MM.1S (cell line): ENCODE measurements around the gene TNFRSF12A.
A peak's percentile ranks its signal among the peaks of the same experiment; 100 is the strongest.

Experiments used
- DNase-seq: peaks from one replicate; pipeline ENCODE4 v3.0.0-alpha.2; 2015
- H2AFZ ChIP-seq: fragments of 300-600 bp; sonication (generic); 2 replicates; pipeline ENCODE4 v1.6.0; 2016; ENCODE audit warnings: antibody characterized with exemption, low read length
- H3F3A ChIP-seq: fragments of 300-600 bp; sonication (generic); 2 replicates; pipeline ENCODE4 v1.6.1; 2016; ENCODE audit warnings: mild to moderate bottlenecking, antibody characterized with exemption, low read length, moderate library complexity, mixed read lengths; ENCODE audit not compliant: insufficient read depth
- H3K27ac ChIP-seq: fragments of 300-600 bp; sonication (generic); 2 replicates; pipeline ENCODE4 v1.5.1; 2016; ENCODE audit warnings: mild to moderate bottlenecking, low read length
- H3K27me3 ChIP-seq: fragments of 300-600 bp; sonication (generic); replicated peaks from 2 replicates; pipeline ENCODE4 v1.6.0; 2016; ENCODE audit warnings: low read length; ENCODE audit not compliant: insufficient read depth
- H3K36me3 ChIP-seq: fragments of 300-600 bp; sonication (generic); replicated peaks from 2 replicates; pipeline ENCODE4 v1.6.1; 2016; ENCODE audit warnings: mild to moderate bottlenecking, low read length, mixed read lengths; ENCODE audit not compliant: insufficient read depth
- H3K4me1 ChIP-seq: fragments of 300-600 bp; sonication (generic); 2 replicates; pipeline ENCODE4 v1.6.1; 2016; ENCODE audit warnings: low read length, mixed read lengths
- H3K4me2 ChIP-seq: fragments of 300-600 bp; sonication (generic); 2 replicates; pipeline ENCODE4 v1.6.0; 2016; ENCODE audit warnings: low read depth, low read length
- H3K4me3 ChIP-seq: fragments of 300-600 bp; sonication (generic); 2 replicates; pipeline ENCODE4 v1.5.1; 2016; ENCODE audit warnings: low read length, mixed read lengths
- H3K79me2 ChIP-seq: fragments of 300-600 bp; sonication (generic); 2 replicates; pipeline ENCODE4 v1.6.1; 2016; ENCODE audit warnings: mixed run types, low read length, mixed read lengths
- H3K9ac ChIP-seq: fragments of 300-600 bp; sonication (generic); 2 replicates; pipeline ENCODE4 v1.6.1; 2016; ENCODE audit warnings: low read length, mixed read lengths
- H3K9me2 ChIP-seq: fragments of 300-600 bp; sonication (generic); replicated peaks from 2 replicates; pipeline ENCODE4 v1.6.1; 2016; ENCODE audit warnings: mild to moderate bottlenecking, low read length, mixed read lengths; ENCODE audit not compliant: insufficient read depth
- H3K9me3 ChIP-seq: fragments of 300-600 bp; sonication (generic); replicated peaks from 2 replicates; pipeline ENCODE4 v1.6.1; 2016; ENCODE audit warnings: mild to moderate bottlenecking, low read length, mixed read lengths; ENCODE audit not compliant: insufficient read depth
- H4K20me1 ChIP-seq: fragments of 300-600 bp; sonication (generic); 2 replicates; pipeline ENCODE4 v1.6.1; 2016; ENCODE audit warnings: mild to moderate bottlenecking, low read length, moderate library complexity, mixed read lengths; ENCODE audit not compliant: insufficient read depth
- CTCF ChIP-seq: fragments of 300-600 bp; sonication (generic); IDR thresholded peaks from 2 replicates; pipeline ENCODE4 v1.5.1; 2016; ENCODE audit warnings: antibody characterized with exemption, low read length, mixed read lengths
- EZH2 ChIP-seq: fragments of 300-600 bp; sonication (generic); optimal IDR thresholded peaks from 2 replicates; pipeline ENCODE3; 2017; ENCODE audit warnings: low read depth, mild to moderate bottlenecking, antibody characterized with exemption, low read length, mixed read lengths
- EZH2phosphoT487 ChIP-seq: fragments of 300-600 bp; sonication (generic); IDR thresholded peaks from 2 replicates; pipeline ENCODE4 v1.6.1; 2018; ENCODE audit warnings: antibody characterized with exemption, low read length

Gene TNFRSF12A

GRCh38 chr16:3017794-3018506 is 2.2 kb upstream of the TNFRSF12A start, which contains the start of gene CLDN6:
Gene CLDN6 (minus strand): TSS chr16:3018183. CDS start chr16:3016021, 2,162 bp downstream.
- no peak for DNase-seq
- no peak within 1 kb of the TSS for H3K9ac ChIP-seq
- no peak for TF ChIP-seq EZH2
- no peak for TF ChIP-seq EZH2phosphoT487
- 0 out of 2 replicates have a peak, but pooled peaks have one; percentile 6 for TF ChIP-seq CTCF
- H3K4me1 ChIP-seq: 0 out of 2 replicates have a peak, but pooled peaks cover 4% of the 10 kb centered on the region
- H3K9me2 ChIP-seq: no peaks in the 10 kb centered on the region
- no peaks in the 10 kb centered on the region for H4K20me1 ChIP-seq
- peaks cover 58% of the 10 kb centered on the region for H3K27me3 ChIP-seq
- H2AFZ ChIP-seq: no peak within 1 kb of the TSS
- H3K79me2 ChIP-seq: no peaks in the 10 kb centered on the region
- no peak within 1 kb of the TSS for H3K4me3 ChIP-seq
- H3K4me2 ChIP-seq: no peak within 1 kb of the TSS
- 0 out of 2 replicates have a peak, but pooled peaks cover 6% of the 10 kb centered on the region for H3F3A ChIP-seq
- no peak within 1 kb of the TSS for H3K27ac ChIP-seq
- H3K36me3 ChIP-seq: no peaks in the 10 kb centered on the region
- H3K9me3 ChIP-seq: no peaks in the 10 kb centered on the region

GRCh38 chr16:3019594-3020246 is 448 bp upstream of the TNFRSF12A start:
- peaks cover 41% of the 10 kb centered on the region for H3K27me3 ChIP-seq
- no peak for DNase-seq
- H3K79me2 ChIP-seq: no peaks in the 10 kb centered on the region
- no peaks in the 10 kb centered on the region for H4K20me1 ChIP-seq
- H3K4me2 ChIP-seq: peak overlapping the region; percentile 91; the same call in 1 of the 2 replicates
- TF ChIP-seq CTCF (no peak), EZH2 (no peak), EZH2phosphoT487 (no peak)
- 0 out of 2 replicates have a peak overlapping the region, but pooled peaks have one; percentile 6 for H3K9ac ChIP-seq
- H3K9me3 ChIP-seq: no peaks in the 10 kb centered on the region
- 0 out of 2 replicates have a peak, but pooled peaks cover 4% of the 10 kb centered on the region for H3K4me1 ChIP-seq
- H3K4me3 ChIP-seq: peak overlapping the region; percentile 66
- H3K9me2 ChIP-seq: no peaks in the 10 kb centered on the region
- H3K36me3 ChIP-seq: no peaks in the 10 kb centered on the region
- peak overlapping the region; percentile 80 for H2AFZ ChIP-seq
- 0 out of 2 replicates have a peak, but pooled peaks cover 7% of the 10 kb centered on the region for H3F3A ChIP-seq
- no peak overlapping the region for H3K27ac ChIP-seq

GRCh38 chr16:3020604-3021448 is 658 bp downstream of the TNFRSF12A start:
- H3K4me1 ChIP-seq: 0 out of 2 replicates have a peak, but pooled peaks cover 4% of the 10 kb centered on the region
- peak; percentile 11 for DNase-seq
- no peak overlapping the region for H3K27ac ChIP-seq
- H3K9me3 ChIP-seq: no peaks in the 10 kb centered on the region
- TF ChIP-seq CTCF: no peak
- TF ChIP-seq EZH2phosphoT487: no peak
- no peak for TF ChIP-seq EZH2
- 0 out of 2 replicates have a peak, but pooled peaks cover 7% of the 10 kb centered on the region for H3F3A ChIP-seq
- H2AFZ ChIP-seq: peak overlapping the region; percentile 64
- H3K27me3 ChIP-seq: peaks cover 30% of the 10 kb centered on the region
- peak overlapping the region; percentile 66 for H3K4me3 ChIP-seq
- H3K9me2 ChIP-seq: no peaks in the 10 kb centered on the region
- H3K36me3 ChIP-seq: no peaks in the 10 kb centered on the region
- no peak overlapping the region; the same call in 1 of the 2 replicates for H3K9ac ChIP-seq
- no peaks in the 10 kb centered on the region for H4K20me1 ChIP-seq
- peak overlapping the region; percentile 91 for H3K4me2 ChIP-seq
- H3K79me2 ChIP-seq: no peaks in the 10 kb centered on the region
